Endothelial cell (in vitro differentiated cells): ENCODE measurements around the gene IGIP. TPM values are rescaled to one million over a fixed set of nuclear protein-coding genes. Genes with fewer than 3 reads are reported as not detected.
A peak's percentile ranks its signal among the peaks of the same experiment; 100 is the strongest.

Source experiments
- DNase-seq: peaks from one replicate; pipeline ENCODE4 v3.0.0; 2021; ENCODE audit warnings: low spot score
- H3K27ac Mint-ChIP-seq: one replicate; pipeline ENCODE4 v1.8.0; 2021; ENCODE audit warnings: mixed read lengths, inconsistent platforms; ENCODE audit not compliant: unreplicated experiment
- H3K27me3 Mint-ChIP-seq: one replicate; pipeline ENCODE4 v1.8.0; 2021; ENCODE audit warnings: mild to moderate bottlenecking, moderate library complexity, mixed read lengths, inconsistent platforms; ENCODE audit not compliant: unreplicated experiment
- H3K36me3 Mint-ChIP-seq: one replicate; pipeline ENCODE4 v1.8.0; 2021; ENCODE audit warnings: mild to moderate bottlenecking, low read depth, mixed read lengths, inconsistent platforms; ENCODE audit not compliant: unreplicated experiment
- H3K4me1 Mint-ChIP-seq: one replicate; pipeline ENCODE4 v1.8.0; 2021; ENCODE audit warnings: mild to moderate bottlenecking, mixed read lengths, inconsistent platforms; ENCODE audit not compliant: unreplicated experiment
- H3K4me3 Mint-ChIP-seq: one replicate; pipeline ENCODE4 v1.8.0; 2021; ENCODE audit warnings: mild to moderate bottlenecking, mixed read lengths, inconsistent platforms; ENCODE audit not compliant: unreplicated experiment
- H3K9me3 Mint-ChIP-seq: one replicate; pipeline ENCODE4 v1.8.0; 2021; ENCODE audit warnings: mixed read lengths, inconsistent platforms; ENCODE audit not compliant: unreplicated experiment
- CTCF ChIP-seq: fragments of 200-600 bp; sonication (generic); IDR thresholded peaks from one replicate; pipeline ENCODE4 v1.5.0; 2021; ENCODE audit warnings: antibody characterized with exemption; ENCODE audit not compliant: unreplicated experiment
- total RNA-seq: library from RNA; stranded (reverse); fragmentation: NEBNext Ultra II Directional; extraction: Animal tissue kit (Norgen Biotek cat#: 25700); gene quantifications from one replicate; pipeline ENCODE4 v1.2.1, GENCODE V29; 2021; ENCODE audit not compliant: unreplicated experiment

The IGIP gene
- total RNA-seq, 1 donor from 2014 or later = 1.3 TPM

DNA sequence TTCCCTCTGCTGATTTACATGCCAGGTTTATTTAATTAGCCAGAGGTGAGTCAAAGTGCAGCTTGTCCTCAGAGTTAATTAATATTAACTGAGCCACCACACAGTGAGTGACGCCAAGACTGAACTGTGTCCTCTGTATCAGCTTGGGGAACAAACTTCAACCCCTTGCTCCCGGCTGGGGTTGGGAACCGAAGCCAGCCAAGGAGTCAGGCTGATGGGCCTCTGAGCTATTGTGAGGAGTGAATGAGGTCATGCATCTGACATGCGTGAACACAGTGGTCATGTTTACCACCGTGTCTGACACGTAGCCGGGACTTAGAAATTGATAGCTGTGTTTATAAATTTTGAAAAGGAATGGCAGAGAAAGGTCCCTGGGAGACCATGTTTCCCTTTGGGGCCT lies 17.1 kb downstream of the IGIP start:
- H3K27me3 Mint-ChIP-seq = peaks cover 8% of the 10 kb centered on the region
- peaks cover 4% of the 10 kb centered on the region for H3K4me1 Mint-ChIP-seq
- no peaks in the 10 kb centered on the region for H3K36me3 Mint-ChIP-seq
- no peak overlapping the region for H3K27ac Mint-ChIP-seq
- DNase-seq = no peak
- no peak overlapping the region for H3K4me3 Mint-ChIP-seq
- no peaks in the 10 kb centered on the region for H3K9me3 Mint-ChIP-seq
- no peak for TF ChIP-seq CTCF

GRCh38 chr5:140143521-140144258 lies 18.0 kb downstream of the IGIP start:
- Mint-ChIP-seq H3K9me3 (no peaks in the 10 kb centered on the region), H3K4me3 (no peak overlapping the region), H3K4me1 (peaks cover 4% of the 10 kb centered on the region), H3K36me3 (no peaks in the 10 kb centered on the region), H3K27me3 (peaks cover 11% of the 10 kb centered on the region), H3K27ac (no peak overlapping the region)
- DNase-seq = no peak
- no peak for TF ChIP-seq CTCF

DNA sequence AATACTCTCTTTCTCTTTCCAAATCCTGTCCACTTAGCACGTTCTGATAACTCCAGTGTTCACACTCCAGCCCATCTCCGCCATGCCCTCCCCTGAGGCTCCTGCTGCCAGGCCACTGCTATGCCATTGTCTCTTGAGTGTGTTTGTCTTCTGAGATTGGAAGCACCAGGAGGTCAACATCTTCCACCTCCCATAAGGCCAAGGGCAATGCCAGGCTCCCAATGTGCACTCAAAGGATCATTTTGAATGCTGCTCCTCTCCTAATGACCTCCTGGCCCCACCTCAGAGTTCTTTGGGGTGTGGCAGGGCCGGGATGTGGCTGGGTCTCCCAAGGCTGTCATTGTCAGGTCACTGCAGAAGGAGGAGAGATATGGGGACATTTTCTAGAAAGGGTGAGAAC lies 19.5 kb downstream of the IGIP start:
- Mint-ChIP-seq H3K9me3 (no peaks in the 10 kb centered on the region), H3K27ac (no peak overlapping the region), H3K27me3 (peaks cover 11% of the 10 kb centered on the region), H3K36me3 (no peaks in the 10 kb centered on the region), H3K4me3 (peak overlapping the region; percentile 26), H3K4me1 (peaks cover 4% of the 10 kb centered on the region)
- DNase-seq = no peak
- TF ChIP-seq CTCF = no peak

DNA sequence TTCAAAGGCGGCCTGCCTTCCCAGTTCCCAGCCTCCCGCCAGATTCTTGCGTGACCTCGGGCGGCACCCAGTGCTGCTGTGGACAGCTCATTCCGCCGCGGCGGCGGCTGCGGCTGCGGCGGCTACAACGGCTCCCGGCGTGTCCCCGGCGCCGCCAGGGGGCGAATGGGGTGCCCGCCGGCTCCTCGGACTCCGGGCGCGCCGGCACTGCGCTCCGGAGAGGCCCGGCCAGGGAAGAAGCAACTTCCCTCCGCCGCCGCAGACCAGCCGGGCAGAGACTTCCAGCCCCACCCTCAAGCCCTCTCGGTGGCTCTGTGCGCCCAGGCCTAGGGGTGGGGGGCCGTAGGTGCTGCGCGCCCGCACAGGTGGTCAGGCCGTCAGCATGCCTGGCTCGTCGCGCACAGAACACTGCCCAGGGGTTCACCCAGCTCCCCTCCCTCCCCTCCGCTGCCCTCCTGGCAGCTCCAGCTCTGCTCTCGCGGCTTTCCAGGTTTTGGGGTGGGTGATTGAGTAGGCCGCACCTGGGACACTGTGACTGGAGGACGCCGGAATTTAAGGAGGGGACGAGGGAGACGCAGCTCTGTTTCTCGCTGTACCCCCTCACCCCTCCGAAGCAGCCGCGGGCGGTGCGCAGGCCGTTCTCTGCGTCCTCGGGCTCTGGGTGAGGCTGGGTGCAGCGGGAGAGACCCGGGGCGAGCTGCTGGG lies 20.2 kb downstream of the IGIP start:
- Mint-ChIP-seq H3K27ac (no peak overlapping the region), H3K36me3 (no peaks in the 10 kb centered on the region), H3K4me1 (peaks cover 4% of the 10 kb centered on the region), H3K27me3 (peaks cover 11% of the 10 kb centered on the region), H3K4me3 (no peak overlapping the region), H3K9me3 (no peaks in the 10 kb centered on the region)
- TF ChIP-seq CTCF = peak; percentile 58
- peak; percentile 83 for DNase-seq

- TF ChIP-seq CTCF = no peak
- Mint-ChIP-seq H3K9me3 (no peaks in the 10 kb centered on the region), H3K27ac (no peak overlapping the region), H3K4me3 (no peak overlapping the region), H3K36me3 (no peaks in the 10 kb centered on the region), H3K27me3 (peaks cover 11% of the 10 kb centered on the region), H3K4me1 (peaks cover 4% of the 10 kb centered on the region)
- no peak for DNase-seq
These were observed 20.7 kb downstream of the IGIP start for GRCh38 chr5:140146523-140146842.
